ENCODE data around the gene ATG3. TPM values are rescaled to one million over a fixed set of nuclear protein-coding genes. Genes with fewer than 3 reads are reported as not detected.

ATG3 gene
- total RNA-seq, 1 experiment from 2014 or later, result 52.3 TPM

DNA sequence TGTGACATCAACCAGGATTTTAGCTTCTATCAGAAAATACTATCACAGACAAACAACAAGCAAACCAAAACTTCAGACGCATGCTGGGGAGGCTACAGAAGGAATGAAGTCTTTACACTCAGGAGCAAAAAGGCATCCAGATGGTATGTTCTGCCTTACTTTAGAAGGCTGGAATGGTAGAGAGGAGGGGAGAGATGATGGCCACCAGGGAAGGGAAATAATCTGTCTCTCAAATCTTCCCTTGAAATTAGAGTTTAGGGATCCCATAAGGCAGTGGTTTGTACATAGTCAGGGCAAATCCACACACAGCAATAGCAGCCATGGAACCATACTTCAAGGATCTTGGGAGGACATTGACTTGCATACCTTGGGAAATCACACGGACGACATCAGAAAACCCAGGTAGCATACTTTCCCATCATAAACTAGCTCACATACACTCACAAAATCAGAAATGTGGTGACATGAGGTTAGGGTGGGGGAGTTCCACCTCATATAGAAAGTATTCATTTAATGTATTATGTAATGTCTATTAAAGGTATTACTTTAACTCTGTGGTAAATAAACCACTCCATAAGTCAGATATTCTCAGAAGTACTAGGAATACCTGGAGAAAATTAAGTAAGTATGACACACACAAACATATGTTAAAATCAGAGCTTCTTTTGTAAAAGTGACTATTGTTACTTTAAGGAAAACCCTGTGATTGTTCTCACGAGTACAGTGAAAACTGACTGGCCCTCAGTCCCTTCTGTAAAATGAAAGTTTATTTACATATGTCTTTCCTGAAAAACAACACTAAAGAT is 71.9 kb downstream of the ATG3 start:
- H3K4me1 ChIP-seq, result no peaks in the 10 kb centered on the region
- POLR2A ChIA-PET, result no interaction called here
- no peaks in the 10 kb centered on the region for H3K4me1 Mint-ChIP-seq (ENCODE audit: low read depth, unreplicated experiment)
- H3K4me3 ChIP-seq (ENCODE audit: low read depth, low read length), result no peak overlapping the region
- no peaks in the 10 kb centered on the region for H3K36me3 ChIP-seq (ENCODE audit: control insufficient read depth, insufficient read depth, low read length)
- H3K9me3 ChIP-seq, result no peaks in the 10 kb centered on the region
- no peak overlapping the region for H3K4me3 Mint-ChIP-seq (ENCODE audit: unreplicated experiment)
- H3K27ac Mint-ChIP-seq (ENCODE audit: unreplicated experiment), result no peak overlapping the region
- no peaks in the 10 kb centered on the region for H3K9me3 Mint-ChIP-seq (ENCODE audit: unreplicated experiment)
- CTCF ChIA-PET, result no interaction called here
- TF ChIP-seq, protein P1, sequence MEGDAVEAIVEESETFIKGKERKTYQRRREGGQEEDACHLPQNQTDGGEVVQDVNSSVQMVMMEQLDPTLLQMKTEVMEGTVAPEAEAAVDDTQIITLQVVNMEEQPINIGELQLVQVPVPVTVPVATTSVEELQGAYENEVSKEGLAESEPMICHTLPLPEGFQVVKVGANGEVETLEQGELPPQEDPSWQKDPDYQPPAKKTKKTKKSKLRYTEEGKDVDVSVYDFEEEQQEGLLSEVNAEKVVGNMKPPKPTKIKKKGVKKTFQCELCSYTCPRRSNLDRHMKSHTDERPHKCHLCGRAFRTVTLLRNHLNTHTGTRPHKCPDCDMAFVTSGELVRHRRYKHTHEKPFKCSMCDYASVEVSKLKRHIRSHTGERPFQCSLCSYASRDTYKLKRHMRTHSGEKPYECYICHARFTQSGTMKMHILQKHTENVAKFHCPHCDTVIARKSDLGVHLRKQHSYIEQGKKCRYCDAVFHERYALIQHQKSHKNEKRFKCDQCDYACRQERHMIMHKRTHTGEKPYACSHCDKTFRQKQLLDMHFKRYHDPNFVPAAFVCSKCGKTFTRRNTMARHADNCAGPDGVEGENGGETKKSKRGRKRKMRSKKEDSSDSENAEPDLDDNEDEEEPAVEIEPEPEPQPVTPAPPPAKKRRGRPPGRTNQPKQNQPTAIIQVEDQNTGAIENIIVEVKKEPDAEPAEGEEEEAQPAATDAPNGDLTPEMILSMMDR (IDR thresholded peaks at IDR 0.05; ENCODE audit: insufficient read depth in 1 of 2, low read depth in 1 of 2, low read length in 1 of 2, severe bottlenecking in 1 of 2, unreplicated experiment in 1 of 2), result no peak
- no peaks in the 10 kb centered on the region for H3K27me3 ChIP-seq (replicated peaks; ENCODE audit: control insufficient read depth, insufficient read depth, low read length)
- no TSS peak for BruUV-seq (replicated peaks)
- no peaks in the 10 kb centered on the region for H3K27me3 Mint-ChIP-seq (ENCODE audit: insufficient read depth, unreplicated experiment)
- DNase-seq, result no peak
- H3K36me3 Mint-ChIP-seq (ENCODE audit: insufficient read depth, unreplicated experiment), result no peaks in the 10 kb centered on the region
- intact Hi-C loops (cut with micrococcal nuclease; ENCODE audit: unreplicated experiment), result no loop called here

DNA sequence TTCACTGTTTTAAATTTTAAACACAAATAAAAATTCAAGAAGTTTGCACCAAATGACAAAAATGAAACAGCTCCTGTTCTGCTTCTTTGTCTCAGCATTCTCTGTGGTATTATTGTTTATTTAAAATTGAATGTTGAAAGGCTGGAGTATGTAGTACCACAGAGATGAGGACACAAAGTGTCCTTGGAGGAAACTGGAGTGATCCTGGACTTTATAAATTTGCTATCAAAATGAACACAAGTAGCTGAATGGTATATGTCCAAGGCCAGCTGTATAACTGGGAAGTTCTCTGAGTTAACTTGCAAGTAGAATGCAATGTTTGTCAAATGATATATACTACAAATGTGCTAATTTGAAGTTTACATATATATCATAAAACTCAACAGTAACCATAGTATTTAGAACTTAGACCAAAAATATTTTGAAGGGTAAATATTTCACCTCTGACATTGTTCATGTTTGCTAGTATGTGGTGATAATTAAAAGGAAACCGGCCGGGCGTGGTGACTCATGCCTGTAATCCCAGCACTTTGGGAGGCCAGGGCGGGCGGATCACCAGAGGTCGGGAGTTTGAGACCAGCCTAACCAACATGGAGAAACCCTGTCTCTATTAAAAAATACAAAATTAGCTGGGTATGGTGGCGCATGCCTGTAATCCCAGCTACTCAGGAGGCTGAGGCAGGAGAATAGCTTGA is 74.8 kb downstream of the ATG3 start:
- no peak overlapping the region for H3K4me3 Mint-ChIP-seq (ENCODE audit: unreplicated experiment)

DNA sequence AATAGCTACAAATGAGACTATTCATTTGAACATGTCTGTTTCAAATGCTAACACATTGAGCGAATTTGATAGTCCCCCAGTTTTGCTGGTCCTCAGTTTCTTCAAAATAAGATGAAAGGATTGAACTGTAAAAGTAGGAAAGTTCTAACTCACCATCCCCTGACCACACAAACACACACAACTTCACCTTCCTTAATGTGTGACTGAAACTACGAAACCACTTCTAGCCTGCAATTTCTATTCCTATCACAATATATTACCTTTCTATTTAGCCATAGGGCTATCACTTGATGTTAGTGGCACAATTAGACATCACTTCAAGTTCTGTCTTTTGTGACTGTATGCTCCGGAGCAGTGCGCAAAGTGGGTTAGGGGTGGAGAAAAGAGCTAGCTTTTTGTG is 77.4 kb downstream of the ATG3 start:
- no peak overlapping the region for H3K4me3 Mint-ChIP-seq (ENCODE audit: unreplicated experiment)
- POLR2A ChIA-PET, result no interaction called here

More for the DNA sequence above, 74.8 kb downstream of the ATG3 start:
- H3K4me1 Mint-ChIP-seq (ENCODE audit: low read depth, unreplicated experiment), result no peaks in the 10 kb centered on the region
- H3K9me3 Mint-ChIP-seq (ENCODE audit: unreplicated experiment), result no peaks in the 10 kb centered on the region
- BruUV-seq (replicated peaks), result no TSS peak
- TF ChIP-seq, protein P1 (IDR thresholded peaks at IDR 0.05; ENCODE audit: insufficient read depth in 1 of 2, low read depth in 1 of 2, low read length in 1 of 2, severe bottlenecking in 1 of 2, unreplicated experiment in 1 of 2), result no peak
- Histone ChIP-seq H3K9me3 (no peaks in the 10 kb centered on the region), H3K4me1 (no peaks in the 10 kb centered on the region), H3K27me3 (replicated peaks; ENCODE audit: control insufficient read depth, insufficient read depth, low read length) (no peaks in the 10 kb centered on the region), H3K36me3 (ENCODE audit: control insufficient read depth, insufficient read depth, low read length) (no peaks in the 10 kb centered on the region), H3K4me3 (ENCODE audit: low read depth, low read length) (no peak overlapping the region)
- intact Hi-C loops (cut with micrococcal nuclease; ENCODE audit: unreplicated experiment), result no loop called here
- ChIA-PET CTCF (no interaction called here), POLR2A (no interaction called here)
- no peaks in the 10 kb centered on the region for H3K36me3 Mint-ChIP-seq (ENCODE audit: insufficient read depth, unreplicated experiment)
- no peak overlapping the region for H3K27ac Mint-ChIP-seq (ENCODE audit: unreplicated experiment)
- no peaks in the 10 kb centered on the region for H3K27me3 Mint-ChIP-seq (ENCODE audit: insufficient read depth, unreplicated experiment)
- DNase-seq, result no peak

More for the DNA sequence above, 77.4 kb downstream of the ATG3 start:
- no peaks in the 10 kb centered on the region for H3K4me1 Mint-ChIP-seq (ENCODE audit: low read depth, unreplicated experiment)
- no peaks in the 10 kb centered on the region for H3K36me3 ChIP-seq (ENCODE audit: control insufficient read depth, insufficient read depth, low read length)
- TF ChIP-seq, protein P1 (IDR thresholded peaks at IDR 0.05; ENCODE audit: insufficient read depth in 1 of 2, low read depth in 1 of 2, low read length in 1 of 2, severe bottlenecking in 1 of 2, unreplicated experiment in 1 of 2), result no peak
- no peaks in the 10 kb centered on the region for H3K27me3 ChIP-seq (replicated peaks; ENCODE audit: control insufficient read depth, insufficient read depth, low read length)
- intact Hi-C loops (cut with micrococcal nuclease; ENCODE audit: unreplicated experiment), result no loop called here
- DNase-seq, result no peak
- no peak overlapping the region for H3K4me3 ChIP-seq (ENCODE audit: low read depth, low read length)
- H3K27ac Mint-ChIP-seq (ENCODE audit: unreplicated experiment), result no peak overlapping the region
- H3K27me3 Mint-ChIP-seq (ENCODE audit: insufficient read depth, unreplicated experiment), result no peaks in the 10 kb centered on the region
- no peaks in the 10 kb centered on the region for H3K4me1 ChIP-seq
- CTCF ChIA-PET, result no interaction called here
- no peaks in the 10 kb centered on the region for H3K9me3 Mint-ChIP-seq (ENCODE audit: unreplicated experiment)
- no peaks in the 10 kb centered on the region for H3K9me3 ChIP-seq
- no peaks in the 10 kb centered on the region for H3K36me3 Mint-ChIP-seq (ENCODE audit: insufficient read depth, unreplicated experiment)
- no TSS peak for BruUV-seq (replicated peaks)

Measured in Caco-2 (cell line).